ENCODE data around the gene OTUD1.

Gene OTUD1

DNA sequence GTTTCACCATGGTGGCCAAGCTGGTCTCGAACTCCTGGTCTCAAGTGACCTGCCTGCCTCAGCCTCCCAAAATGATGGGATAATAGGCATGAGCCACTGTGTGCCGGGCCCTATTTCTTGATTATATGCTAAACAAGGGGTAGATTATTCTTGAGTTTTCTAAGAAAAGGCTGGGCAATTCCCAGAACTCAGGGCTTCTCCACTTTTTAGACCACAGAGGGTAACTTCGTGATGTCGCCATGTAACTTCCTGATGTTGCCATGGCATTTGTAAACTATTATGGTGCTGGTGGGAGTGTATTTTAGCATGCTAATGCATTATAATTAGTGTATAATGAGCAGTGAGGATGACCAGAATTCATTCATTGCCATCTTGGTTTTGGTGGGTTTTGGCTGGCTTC is 35.8 kb downstream of the OTUD1 start:
- no peak for DNase-seq (ENCODE audit: low read depth)
- TF ChIP-seq, protein P1, sequence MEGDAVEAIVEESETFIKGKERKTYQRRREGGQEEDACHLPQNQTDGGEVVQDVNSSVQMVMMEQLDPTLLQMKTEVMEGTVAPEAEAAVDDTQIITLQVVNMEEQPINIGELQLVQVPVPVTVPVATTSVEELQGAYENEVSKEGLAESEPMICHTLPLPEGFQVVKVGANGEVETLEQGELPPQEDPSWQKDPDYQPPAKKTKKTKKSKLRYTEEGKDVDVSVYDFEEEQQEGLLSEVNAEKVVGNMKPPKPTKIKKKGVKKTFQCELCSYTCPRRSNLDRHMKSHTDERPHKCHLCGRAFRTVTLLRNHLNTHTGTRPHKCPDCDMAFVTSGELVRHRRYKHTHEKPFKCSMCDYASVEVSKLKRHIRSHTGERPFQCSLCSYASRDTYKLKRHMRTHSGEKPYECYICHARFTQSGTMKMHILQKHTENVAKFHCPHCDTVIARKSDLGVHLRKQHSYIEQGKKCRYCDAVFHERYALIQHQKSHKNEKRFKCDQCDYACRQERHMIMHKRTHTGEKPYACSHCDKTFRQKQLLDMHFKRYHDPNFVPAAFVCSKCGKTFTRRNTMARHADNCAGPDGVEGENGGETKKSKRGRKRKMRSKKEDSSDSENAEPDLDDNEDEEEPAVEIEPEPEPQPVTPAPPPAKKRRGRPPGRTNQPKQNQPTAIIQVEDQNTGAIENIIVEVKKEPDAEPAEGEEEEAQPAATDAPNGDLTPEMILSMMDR (IDR thresholded peaks at IDR 0.05; ENCODE audit: low read length, missing control alignments) = no peak
- H3K4me3 ChIP-seq (replicated peaks; ENCODE audit: low read depth, low read length) = no peak overlapping the region

DNA sequence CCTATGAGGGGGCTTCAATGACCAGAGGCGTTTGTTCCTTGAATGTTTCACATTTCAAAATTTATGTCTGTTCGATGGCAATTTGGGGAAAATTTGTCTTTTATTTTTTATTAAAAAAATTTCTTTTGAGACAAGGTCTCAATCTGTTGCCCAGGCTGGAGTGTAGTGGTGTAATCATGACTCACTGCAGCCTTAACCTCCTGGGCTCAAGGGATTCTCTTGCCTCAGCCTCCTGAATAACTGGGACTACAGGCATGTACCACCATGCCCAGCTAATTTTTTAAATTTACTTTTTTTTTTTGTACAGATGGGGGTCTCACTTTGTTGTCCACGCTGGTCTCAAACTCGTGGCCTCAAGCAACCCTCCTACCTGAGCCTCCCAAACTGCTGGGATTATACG is 39.7 kb downstream of the OTUD1 start:
- TF ChIP-seq, protein P1 (IDR thresholded peaks at IDR 0.05; ENCODE audit: low read length, missing control alignments) = no peak
- peak; percentile 1 for DNase-seq (ENCODE audit: low read depth)
- H3K4me3 ChIP-seq (replicated peaks; ENCODE audit: low read depth, low read length) = no peak overlapping the region

DNA sequence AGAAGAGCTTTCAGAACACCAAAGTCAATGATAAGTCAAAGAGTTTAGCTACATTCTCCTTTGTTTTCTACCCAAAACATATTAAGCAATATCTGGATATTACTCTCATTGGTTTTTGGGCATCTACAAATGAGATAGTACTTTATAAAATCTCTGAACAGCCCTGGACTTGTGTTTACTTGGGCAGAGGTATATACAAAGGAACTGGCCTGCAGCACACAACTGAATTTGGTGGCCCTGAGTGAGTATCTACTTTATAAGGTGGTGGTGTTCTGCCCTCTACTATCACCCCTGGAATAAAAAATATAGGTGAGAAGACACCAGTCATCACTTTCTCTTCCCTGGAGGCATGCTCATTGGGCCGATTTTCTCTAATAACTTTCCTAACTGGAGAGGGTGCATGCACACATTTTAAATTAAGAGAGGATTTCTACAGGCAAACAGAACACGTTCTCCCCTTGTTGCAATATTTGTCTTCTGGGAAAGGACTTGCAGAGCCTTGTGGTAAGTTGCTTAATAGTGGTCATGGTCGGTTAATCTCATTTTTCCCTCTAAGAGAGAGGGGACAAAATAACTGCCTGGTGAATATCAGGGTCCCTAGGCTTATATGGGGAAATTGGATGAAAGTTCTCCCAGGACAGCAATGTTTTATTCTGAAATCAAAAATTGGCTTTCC is 41.1 kb downstream of the OTUD1 start:
- DNase-seq (ENCODE audit: low read depth) = no peak
- H3K4me3 ChIP-seq (replicated peaks; ENCODE audit: low read depth, low read length) = no peak overlapping the region
- TF ChIP-seq, protein P1 (IDR thresholded peaks at IDR 0.05; ENCODE audit: low read length, missing control alignments) = no peak

DNA sequence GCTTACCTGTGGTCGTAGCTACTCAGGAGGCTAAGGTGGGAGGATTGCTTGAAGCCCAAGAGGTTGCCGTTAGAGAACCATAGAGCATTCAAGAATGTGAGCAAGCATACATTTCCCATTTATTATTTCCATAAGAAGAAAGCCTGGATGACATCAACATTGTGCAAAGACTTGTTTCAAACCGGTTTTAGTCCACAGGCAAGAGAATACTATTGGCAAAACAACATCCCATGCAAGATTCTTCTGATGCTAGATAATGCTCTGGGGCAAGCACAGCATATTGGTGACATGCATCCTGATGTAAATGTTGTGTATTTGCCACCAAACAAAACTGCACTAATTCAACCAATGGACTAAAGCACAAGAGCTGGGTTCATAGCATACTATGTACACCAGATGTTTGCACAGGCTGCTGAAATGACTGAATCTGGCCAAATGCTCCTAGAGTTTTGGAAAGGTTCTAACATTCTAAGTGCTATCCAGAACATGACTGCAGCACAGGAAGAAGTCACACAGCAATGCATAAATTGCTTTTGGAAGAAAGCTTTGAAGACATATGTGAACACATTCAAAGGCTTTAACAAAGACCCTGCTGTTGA is 42.6 kb downstream of the OTUD1 start:
- DNase-seq (ENCODE audit: low read depth) = no peak
- no peak overlapping the region for H3K4me3 ChIP-seq (replicated peaks; ENCODE audit: low read depth, low read length)
- TF ChIP-seq, protein P1 (IDR thresholded peaks at IDR 0.05; ENCODE audit: low read length, missing control alignments) = no peak

DNA sequence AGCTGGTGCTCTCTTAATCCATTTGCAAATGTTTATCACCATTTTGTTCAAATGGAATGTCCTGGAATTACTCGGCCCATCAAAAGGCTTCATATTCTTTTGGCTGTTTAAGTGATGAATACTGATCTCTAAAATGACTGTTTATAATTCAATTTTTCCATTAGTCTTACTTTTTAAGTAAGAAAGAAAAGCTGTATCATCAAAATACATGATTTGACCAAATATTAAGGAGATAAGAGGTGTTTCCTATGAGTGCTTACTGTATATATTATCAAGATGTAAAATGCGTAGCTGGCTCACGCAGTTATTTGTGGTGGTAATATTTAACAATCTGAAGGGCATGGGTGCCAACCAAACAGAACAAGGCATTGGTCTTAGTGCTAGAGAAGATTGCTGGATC is 51.2 kb downstream of the OTUD1 start:
- TF ChIP-seq, protein P1 (IDR thresholded peaks at IDR 0.05; ENCODE audit: low read length, missing control alignments) = no peak
- no peak for DNase-seq (ENCODE audit: low read depth)
- H3K4me3 ChIP-seq (replicated peaks; ENCODE audit: low read depth, low read length) = no peak overlapping the region

Data from fibroblast of pulmonary artery (primary cell).